GM23248 (cell line): ENCODE data around the gene PAFAH1B1. TPM values are rescaled to one million over a fixed set of nuclear protein-coding genes. Genes with fewer than 3 reads are reported as not detected.
A peak's percentile ranks its signal among the peaks of the same experiment; 100 is the strongest.

Source experiments
- DNase-seq: peaks from one replicate; pipeline ENCODE4 v3.0.0-alpha.2; 2015
- H2AFZ ChIP-seq: fragments of 200-600 bp; sonication (generic); 2 replicates; pipeline ENCODE4 v1.6.1; 2016; ENCODE audit warnings: antibody characterized with exemption
- H3F3A ChIP-seq: fragments of 200-600 bp; sonication (generic); 2 replicates; pipeline ENCODE4 v1.6.1; 2016; ENCODE audit warnings: mild to moderate bottlenecking, antibody characterized with exemption, mixed run types; ENCODE audit not compliant: insufficient read depth
- H3K27ac ChIP-seq: fragments of 200-600 bp; sonication (generic); 2 replicates; pipeline ENCODE4 v1.5.1; 2016; ENCODE audit warnings: mild to moderate bottlenecking
- H3K27me3 ChIP-seq: fragments of 200-600 bp; sonication (generic); replicated peaks from 2 replicates; pipeline ENCODE4 v1.6.1; 2016; ENCODE audit warnings: mild to moderate bottlenecking; ENCODE audit not compliant: insufficient read depth
- H3K36me3 ChIP-seq: fragments of 200-600 bp; sonication (generic); 2 replicates; pipeline ENCODE4 v1.6.1; 2016; ENCODE audit warnings: low read depth, mild to moderate bottlenecking
- H3K4me1 ChIP-seq: fragments of 200-600 bp; sonication (generic); 2 replicates; pipeline ENCODE4 v1.6.1; 2016; ENCODE audit warnings: mild to moderate bottlenecking; ENCODE audit not compliant: insufficient read depth
- H3K4me2 ChIP-seq: fragments of 200-600 bp; sonication (generic); one replicate; pipeline ENCODE4 v1.6.1; 2016; ENCODE audit warnings: mild to moderate bottlenecking; ENCODE audit not compliant: unreplicated experiment
- H3K4me3 ChIP-seq: fragments of 200-600 bp; sonication (generic); 2 replicates; pipeline ENCODE4 v1.5.1; 2016; ENCODE audit warnings: mild to moderate bottlenecking
- H3K79me2 ChIP-seq: fragments of 200-600 bp; sonication (generic); 2 replicates; pipeline ENCODE4 v1.6.1; 2016; ENCODE audit warnings: mild to moderate bottlenecking; ENCODE audit not compliant: insufficient read depth
- H3K9ac ChIP-seq: fragments of 200-600 bp; sonication (generic); 2 replicates; pipeline ENCODE4 v1.6.1; 2016; ENCODE audit warnings: mild to moderate bottlenecking
- H3K9me2 ChIP-seq: fragments of 200-600 bp; sonication (generic); 2 replicates; pipeline ENCODE4 v1.6.1; 2016; ENCODE audit warnings: mixed run types, mild to moderate bottlenecking, moderate library complexity; ENCODE audit not compliant: insufficient read depth
- H3K9me3 ChIP-seq: fragments of 200-600 bp; sonication (generic); one replicate; pipeline ENCODE4 v1.6.1; 2017; ENCODE audit warnings: low read depth
- H4K20me1 ChIP-seq: fragments of 200-600 bp; sonication (generic); 2 replicates; pipeline ENCODE4 v1.6.0; 2016; ENCODE audit not compliant: insufficient read depth
- EZH2 ChIP-seq: fragments of 200-600 bp; sonication (generic); IDR thresholded peaks from 2 replicates; pipeline ENCODE4 v1.6.1; 2018; ENCODE audit warnings: antibody characterized with exemption, mild to moderate bottlenecking; ENCODE audit not compliant: insufficient read depth, poor library complexity, severe bottlenecking
- EZH2phosphoT487 ChIP-seq: fragments of 200-600 bp; sonication (generic); IDR thresholded peaks from 2 replicates; pipeline ENCODE4 v1.6.1; 2018; ENCODE audit warnings: antibody characterized with exemption, moderate library complexity, mild to moderate bottlenecking, low read depth; ENCODE audit not compliant: insufficient read depth
- WGBS, 2 experiments: methylation state at CpG; one replicate each; pipeline ENCODE4 v1.1.6; 2015 to 2017; ENCODE audit warnings: low lambda C conversion rate in 2 of 2, low coverage in 1 of 2; ENCODE audit errors: missing lambda C conversion rate in 2 of 2; 5-methylcytosine and 5-hydroxymethylcytosine counted together
- in situ Hi-C: fragments of 300-500 bp; cut with MboI; formaldehyde crosslinking; loops from 2 replicates; pipeline ENCODE4 v1.15.0; 2020
- polyA plus RNA-seq: library from polyadenylated mRNA; unstranded; fragments of >200 nt; fragmentation: Nextera tagmentation; extraction: Ambion mirVana; gene quantifications from 2 replicates; pipeline ENCODE4 v1.2.1, GENCODE V29; 2016
- total RNA-seq: library from RNA; depleted of rRNA; stranded (reverse); fragments of >200 nt; shearing (Covaris generic); gene quantifications from 2 replicates; pipeline ENCODE4 v1.2.3, GENCODE V29; 2014

PAFAH1B1 gene
- total and polyA plus RNA-seq, 2 experiments from 2014 or later = 32.5 to 88.7 TPM

- peaks cover 46% of the 10 kb centered on the region for H3K4me1 ChIP-seq
- H3K9me2 ChIP-seq = no peaks in the 10 kb centered on the region
- H3K79me2 ChIP-seq = peaks cover 77% of the 10 kb centered on the region
- DNase-seq = peak; percentile 58
- in situ Hi-C loops = no loop called here
- peak overlapping the region; percentile 95 for H3K4me3 ChIP-seq
- TF ChIP-seq EZH2phosphoT487 (no peak), EZH2 (no peak)
- no peak overlapping the region for H2AFZ ChIP-seq
- peak overlapping the region; percentile 91 for H3K4me2 ChIP-seq
- no peaks in the 10 kb centered on the region for H3K9me3 ChIP-seq
- no peaks in the 10 kb centered on the region for H3K36me3 ChIP-seq
- H3K9ac ChIP-seq = peak overlapping the region; percentile 99
- peaks cover 41% of the 10 kb centered on the region for H3F3A ChIP-seq
- 3 to 4% methylated on average over 4 of the region's 4 CpGs for whole genome bisulfite sequencing, 2 experiments
- H3K27ac ChIP-seq = peak overlapping the region; percentile 99
- no peaks in the 10 kb centered on the region for H3K27me3 ChIP-seq
- H4K20me1 ChIP-seq = peaks cover 41% of the 10 kb centered on the region
Observed at GRCh38 chr17:2595716-2596115, 2.3 kb downstream of the PAFAH1B1 start.

DNA sequence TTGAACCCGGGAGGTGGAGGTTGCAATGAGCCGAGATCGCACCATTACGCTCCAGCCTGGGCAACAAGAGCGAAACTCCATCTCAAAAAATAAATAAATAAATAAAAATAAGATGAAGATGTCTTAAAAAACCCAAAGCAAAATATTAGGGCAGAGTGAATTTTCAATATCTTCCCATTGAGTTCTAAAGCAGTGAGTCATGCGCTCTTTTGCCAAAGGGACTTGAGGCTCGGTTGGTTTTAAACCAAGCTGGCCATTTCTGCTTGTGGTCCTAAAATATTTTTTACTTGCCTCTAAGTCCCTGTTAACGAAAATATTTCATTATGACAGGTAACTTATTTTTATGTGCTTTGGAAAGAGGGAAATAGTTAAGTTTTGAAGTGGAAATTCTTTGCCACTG, 4.7 kb downstream of the PAFAH1B1 start:
- in situ Hi-C loops = no loop called here
- Histone ChIP-seq H4K20me1 (peaks cover 62% of the 10 kb centered on the region), H3K79me2 (peaks cover 93% of the 10 kb centered on the region), H3K27ac (peak overlapping the region; percentile 52), H3K4me2 (peak overlapping the region; percentile 40), H3K27me3 (no peaks in the 10 kb centered on the region), H2AFZ (no peak overlapping the region), H3K36me3 (no peaks in the 10 kb centered on the region), H3K9me2 (no peaks in the 10 kb centered on the region), H3K9ac (peak overlapping the region; percentile 6), H3F3A (peaks cover 25% of the 10 kb centered on the region), H3K4me1 (peaks cover 41% of the 10 kb centered on the region), H3K4me3 (peak overlapping the region; percentile 52), H3K9me3 (no peaks in the 10 kb centered on the region)
- WGBS, 2 experiments = 61 to 64% methylated on average over 8 of the region's 8 CpGs
- peak; percentile 89 for DNase-seq
- TF ChIP-seq EZH2 = no peak
- no peak for TF ChIP-seq EZH2phosphoT487

DNA sequence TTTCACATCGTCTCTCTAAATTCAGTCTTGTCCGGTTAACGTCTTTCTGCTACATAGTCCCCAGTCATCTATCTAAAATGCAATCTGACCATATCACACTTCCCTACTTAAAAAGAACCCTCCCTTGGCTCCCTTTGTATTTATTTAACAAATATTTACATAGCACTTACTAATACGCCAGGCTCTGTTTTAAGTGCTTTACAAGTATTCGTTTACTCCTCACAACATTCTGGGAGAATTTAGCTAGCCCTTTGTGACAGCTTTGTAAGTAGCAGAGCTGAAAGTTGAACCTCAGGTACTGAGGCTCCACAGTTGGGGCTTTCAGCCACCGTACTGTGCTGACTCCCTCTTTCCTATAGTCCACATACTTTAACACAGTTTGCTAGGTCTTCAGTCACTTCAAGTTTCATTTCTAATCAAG, 9.2 kb downstream of the PAFAH1B1 start:
- H3K27me3 ChIP-seq = no peaks in the 10 kb centered on the region
- WGBS, 2 experiments = 75 to 77% methylated on average over 6 of the region's 6 CpGs
- peaks cover 25% of the 10 kb centered on the region for H3K4me1 ChIP-seq
- H3K36me3 ChIP-seq = no peaks in the 10 kb centered on the region
- H3K4me3 ChIP-seq = no peak overlapping the region
- H2AFZ ChIP-seq = no peak overlapping the region
- H4K20me1 ChIP-seq = peaks cover 67% of the 10 kb centered on the region
- no peaks in the 10 kb centered on the region for H3K9me2 ChIP-seq
- no peak overlapping the region for H3K4me2 ChIP-seq
- H3K79me2 ChIP-seq = peaks cover 100% of the 10 kb centered on the region
- DNase-seq = no peak
- H3K9ac ChIP-seq = no peak overlapping the region
- H3K27ac ChIP-seq = no peak overlapping the region
- H3K9me3 ChIP-seq = no peaks in the 10 kb centered on the region
- peaks cover 20% of the 10 kb centered on the region for H3F3A ChIP-seq
- TF ChIP-seq EZH2phosphoT487 = no peak
- no peak for TF ChIP-seq EZH2
- in situ Hi-C loops = no loop called here

- H3K9ac ChIP-seq = no peak overlapping the region
- H3K79me2 ChIP-seq = peaks cover 100% of the 10 kb centered on the region
- TF ChIP-seq EZH2 = no peak
- no peak for TF ChIP-seq EZH2phosphoT487
- no peak for DNase-seq
- H3K4me2 ChIP-seq = no peak overlapping the region
- no peaks in the 10 kb centered on the region; the same call in 1 of the 2 replicates for H3F3A ChIP-seq
- no peaks in the 10 kb centered on the region for H3K9me2 ChIP-seq
- 0 out of 2 replicates have a peak, but pooled peaks cover 4% of the 10 kb centered on the region for H3K4me1 ChIP-seq
- no peaks in the 10 kb centered on the region for H3K36me3 ChIP-seq
- H4K20me1 ChIP-seq = peaks cover 72% of the 10 kb centered on the region
- no peaks in the 10 kb centered on the region for H3K9me3 ChIP-seq
- WGBS, 2 experiments = 82 to 83% methylated on average over 6 of the region's 6 CpGs
- H3K4me3 ChIP-seq = no peak overlapping the region
- H3K27me3 ChIP-seq = no peaks in the 10 kb centered on the region
- no peak overlapping the region for H2AFZ ChIP-seq
- H3K27ac ChIP-seq = no peak overlapping the region
- in situ Hi-C loops = no loop called here
Observed at GRCh38 chr17:2608350-2608913, 15.0 kb downstream of the PAFAH1B1 start.

DNA sequence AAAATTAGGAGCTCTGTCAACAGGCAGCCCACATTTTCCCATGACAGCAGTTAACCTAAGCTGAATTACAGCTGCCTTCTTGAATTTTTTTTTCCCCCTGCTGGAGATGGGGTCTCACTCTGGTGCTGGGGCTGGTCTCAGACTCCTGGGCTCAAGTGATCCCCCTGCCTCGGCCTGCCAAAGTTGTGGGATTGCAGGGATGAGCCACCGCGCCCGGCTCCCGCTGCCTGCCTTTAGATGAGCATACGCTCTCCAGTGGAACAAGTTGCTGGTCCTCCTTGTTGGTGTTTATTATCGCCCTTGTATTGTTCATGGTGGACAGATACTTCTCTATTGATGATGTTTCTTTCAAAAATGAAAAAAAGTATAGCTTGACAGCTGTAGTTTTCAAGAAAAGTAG, 15.6 kb downstream of the PAFAH1B1 start:
- no peaks in the 10 kb centered on the region for H3K36me3 ChIP-seq
- no peak for TF ChIP-seq EZH2phosphoT487
- TF ChIP-seq EZH2 = no peak
- no peak for DNase-seq
- H3K9ac ChIP-seq = no peak overlapping the region
- WGBS, 2 experiments = 93 to 96% methylated on average over 7 of the region's 7 CpGs
- H3K9me2 ChIP-seq = no peaks in the 10 kb centered on the region
- no peak overlapping the region for H3K4me2 ChIP-seq
- in situ Hi-C loops = no loop called here
- peaks cover 100% of the 10 kb centered on the region for H3K79me2 ChIP-seq
- H3K4me1 ChIP-seq = 0 out of 2 replicates have a peak, but pooled peaks cover 4% of the 10 kb centered on the region
- no peaks in the 10 kb centered on the region for H3K9me3 ChIP-seq
- H3K27ac ChIP-seq = no peak overlapping the region
- H3K27me3 ChIP-seq = no peaks in the 10 kb centered on the region
- peaks cover 70% of the 10 kb centered on the region for H4K20me1 ChIP-seq
- no peak overlapping the region for H3K4me3 ChIP-seq
- no peak overlapping the region for H2AFZ ChIP-seq
- H3F3A ChIP-seq = no peaks in the 10 kb centered on the region; the same call in 1 of the 2 replicates
